OCI-LY1 (cell line): ENCODE results near the gene BMP7.

ENCODE experiments used
- CTCF ChIP-seq: fragments of 200-600 bp; sonication (generic), shearing (Covaris generic); IDR thresholded peaks from 2 replicates; pipeline ENCODE4 v1.5.1; 2017; ENCODE audit warnings: mild to moderate bottlenecking, antibody characterized with exemption, low read length, moderate library complexity, mixed read lengths
- EZH2 ChIP-seq: fragments of 200-600 bp; sonication (generic), shearing (Covaris generic); IDR thresholded peaks from 2 replicates; pipeline ENCODE4 v1.8.0; 2017; ENCODE audit warnings: borderline replicate concordance, mixed run types, mild to moderate bottlenecking, antibody characterized with exemption, low read length, moderate library complexity, mixed read lengths

DNA sequence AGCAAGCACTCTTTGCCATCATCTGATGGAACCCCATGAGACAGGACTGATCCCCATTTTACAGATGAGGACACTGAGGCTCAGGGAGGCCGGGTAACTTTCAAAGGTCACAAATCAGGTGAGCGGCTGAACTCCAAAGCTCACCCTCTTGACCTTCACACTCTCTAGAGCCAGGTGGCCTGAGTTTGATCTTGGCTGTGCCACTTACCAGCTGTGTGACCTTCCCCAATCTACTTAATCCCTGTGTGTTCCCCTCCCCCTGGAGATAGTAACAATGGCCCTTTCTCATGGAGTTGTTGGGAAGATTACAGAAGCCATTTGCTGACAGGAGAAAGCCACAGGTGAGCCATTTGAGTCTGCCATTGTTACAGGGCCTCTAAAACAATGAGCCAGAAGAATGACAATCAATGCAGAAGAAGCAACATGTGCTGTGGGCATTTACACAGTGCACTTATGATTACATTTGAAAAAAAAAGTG, 34.5 kb downstream of the BMP7 start:
- TF ChIP-seq CTCF, result no peak
- TF ChIP-seq EZH2, result no peak
